GM21360 (cell line): Measurements from ENCODE around the gene C1QC.

Source experiments
- ATAC-seq: cut with Tn5 transposase; IDR thresholded peaks from one replicate; pipeline ENCODE4 v1.9.1; 2021; ENCODE audit warnings: mild to moderate bottlenecking, moderate library complexity; ENCODE audit not compliant: unreplicated experiment

Gene C1QC

DNA sequence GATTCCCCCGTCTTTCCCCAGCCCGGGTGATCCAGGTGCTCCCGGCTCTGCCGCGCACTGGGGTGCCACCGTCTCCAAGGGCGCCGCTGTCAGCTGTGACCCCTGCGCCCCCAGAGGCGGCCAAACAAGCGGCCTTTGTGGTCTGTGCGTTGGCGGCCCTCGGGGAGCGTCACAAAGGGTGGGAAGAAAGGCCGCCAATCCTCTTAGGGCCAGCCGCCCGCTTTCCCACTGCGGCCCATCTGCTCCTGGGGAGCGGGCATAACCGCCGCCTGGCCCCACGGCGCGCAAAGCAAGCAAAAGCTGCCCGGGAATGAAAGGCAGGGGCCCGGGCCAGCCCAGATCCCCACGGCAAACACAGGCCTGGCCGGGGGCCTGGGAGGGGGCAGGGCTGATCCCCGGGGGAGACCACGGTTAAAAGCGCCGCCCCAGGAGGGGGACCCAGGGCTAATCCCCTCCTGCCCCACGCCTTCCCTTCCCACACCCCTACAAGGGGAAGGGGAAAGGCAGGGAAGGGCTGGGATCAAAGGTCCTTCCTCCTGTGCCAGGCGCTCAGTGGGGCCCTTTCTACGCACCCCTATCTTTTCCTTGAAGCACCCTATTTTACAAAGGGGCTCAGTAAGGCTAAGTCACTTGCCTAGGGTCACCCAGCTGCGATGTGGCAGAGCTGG is 33.6 kb downstream of the C1QC start:
- ATAC-seq, result no peak

DNA sequence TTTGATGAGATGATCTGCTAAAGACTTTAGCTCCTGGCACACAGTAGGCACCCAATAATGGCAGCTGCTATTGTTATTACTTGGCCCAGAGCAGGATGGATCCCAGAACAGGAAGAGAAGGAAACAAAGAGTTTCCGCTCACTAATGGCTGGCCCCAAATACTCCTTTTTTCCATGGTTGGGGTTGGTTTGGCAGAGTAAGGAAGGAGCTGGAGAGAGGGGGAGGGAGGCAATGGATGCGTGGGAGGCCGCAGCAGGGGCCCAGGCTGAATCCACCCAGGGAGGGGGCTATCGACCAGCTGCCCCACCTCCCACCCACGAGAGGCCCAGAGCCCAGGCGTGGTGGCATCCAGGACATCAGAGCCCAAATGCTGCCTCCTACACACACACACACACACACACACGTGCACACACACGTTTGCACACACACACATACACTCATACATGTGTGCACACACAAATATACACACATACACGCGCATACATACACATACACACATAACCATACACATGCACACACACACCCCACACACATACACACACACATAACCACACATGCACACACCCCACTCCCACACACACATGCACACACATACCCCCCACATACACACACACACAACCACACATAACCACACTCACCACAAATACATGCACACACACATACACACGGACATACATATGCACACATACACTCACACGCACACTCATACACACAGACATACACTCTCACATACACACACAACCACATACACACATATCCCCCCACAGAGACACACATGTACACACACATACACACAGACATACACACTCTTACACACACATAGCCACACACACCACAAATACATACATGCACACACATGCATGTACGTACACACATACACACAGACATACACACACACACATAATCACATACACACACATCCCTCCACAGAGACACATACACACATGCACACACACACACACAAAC is 34.8 kb downstream of the C1QC start:
- ATAC-seq, result no peak

DNA sequence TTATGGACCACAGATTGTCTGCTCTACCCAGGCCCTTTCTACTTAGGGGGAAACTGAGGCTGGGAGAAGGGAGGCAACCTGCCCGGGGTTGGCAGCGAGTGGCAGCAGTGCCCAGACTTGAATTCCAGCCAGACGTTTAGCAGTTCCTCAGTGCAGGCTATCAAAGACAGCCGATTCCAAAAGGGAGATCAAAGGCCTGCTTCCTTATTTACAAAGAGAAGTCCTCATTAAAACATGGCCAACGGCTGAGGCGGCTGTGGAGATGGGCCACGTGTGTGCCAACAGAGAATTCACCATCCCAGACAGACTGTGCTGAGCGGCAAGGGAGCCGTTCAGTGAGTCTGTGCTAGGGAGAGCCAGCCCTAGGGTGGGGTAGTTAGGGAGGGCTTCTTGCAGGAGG is 37.3 kb downstream of the C1QC start:
- ATAC-seq, result no peak

DNA sequence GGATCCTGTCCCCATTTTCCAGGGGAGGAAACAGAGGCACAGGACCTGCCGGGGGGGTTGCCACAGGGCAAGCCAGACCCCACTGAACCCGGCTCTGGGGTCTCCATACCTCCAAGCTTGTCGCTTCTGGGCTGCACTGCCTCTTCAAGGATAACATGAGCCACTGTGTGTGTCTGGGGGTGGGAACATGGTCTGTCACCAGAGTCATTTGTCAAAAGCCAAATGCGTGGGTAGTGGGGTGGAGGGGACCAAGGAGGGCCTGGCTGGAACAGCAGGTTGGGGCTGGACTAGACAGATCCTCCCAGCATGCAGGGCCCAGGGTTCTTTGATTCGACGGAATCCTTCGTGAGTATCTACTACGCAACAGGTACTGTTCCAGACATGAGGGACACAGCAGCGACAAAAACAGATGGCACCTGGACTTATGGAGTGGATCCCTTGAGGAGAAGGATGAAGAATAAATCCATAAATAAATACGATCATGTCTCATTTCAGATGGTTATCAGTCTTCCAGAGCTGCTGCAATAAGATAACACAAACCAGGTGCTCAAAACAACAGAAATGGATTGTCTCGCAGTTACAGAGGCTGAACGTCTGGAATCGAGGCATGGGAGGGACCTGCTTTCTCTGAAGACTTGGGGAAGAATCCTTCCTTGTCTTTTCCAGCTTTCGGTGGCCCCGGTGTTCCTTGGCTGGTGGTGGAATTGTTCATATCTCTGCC is 38.3 kb downstream of the C1QC start:
- ATAC-seq, result no peak

DNA sequence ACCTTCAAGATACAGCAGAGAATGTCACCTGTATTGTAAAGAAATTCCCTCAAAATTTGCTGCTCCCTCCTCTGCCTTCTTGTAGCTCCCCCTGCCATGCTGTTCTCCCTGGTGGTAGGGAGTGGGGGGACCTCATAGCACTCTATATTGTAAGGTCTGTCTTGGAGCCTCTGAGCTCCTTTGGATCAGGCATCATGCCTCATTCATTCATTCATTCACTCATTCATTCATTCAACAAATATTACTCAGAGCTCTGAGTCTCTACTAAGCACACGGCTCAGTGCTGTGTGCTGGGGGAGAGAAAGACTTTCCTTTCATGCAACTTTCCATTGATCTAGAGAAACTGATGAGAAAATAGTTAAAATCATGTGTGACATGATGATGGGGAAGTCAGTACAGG is 40.1 kb downstream of the C1QC start:
- ATAC-seq, result no peak

DNA sequence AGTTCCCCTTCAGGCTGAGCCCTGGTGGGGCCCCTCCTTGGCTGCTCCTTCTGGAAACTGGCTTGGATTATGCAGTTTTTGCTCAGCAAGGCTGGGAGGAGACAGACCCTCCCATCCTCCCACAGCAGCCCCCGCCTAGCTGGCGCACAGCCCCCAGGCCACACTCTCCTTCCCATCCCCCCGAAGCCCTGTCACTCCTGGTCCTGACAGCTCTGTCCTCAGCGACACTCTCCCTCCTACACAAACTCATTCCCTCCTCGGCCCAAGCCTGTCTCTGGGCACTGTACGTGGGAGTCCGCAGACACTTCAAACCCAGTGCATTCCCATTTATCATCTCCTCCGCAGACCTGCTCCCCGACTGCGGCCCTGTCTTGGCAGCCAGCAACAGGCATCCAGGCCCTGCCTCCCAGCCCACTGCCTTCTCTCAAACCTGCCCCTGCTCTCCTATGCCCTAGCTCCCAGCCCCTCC is 42.2 kb downstream of the C1QC start:
- no peak for ATAC-seq

DNA sequence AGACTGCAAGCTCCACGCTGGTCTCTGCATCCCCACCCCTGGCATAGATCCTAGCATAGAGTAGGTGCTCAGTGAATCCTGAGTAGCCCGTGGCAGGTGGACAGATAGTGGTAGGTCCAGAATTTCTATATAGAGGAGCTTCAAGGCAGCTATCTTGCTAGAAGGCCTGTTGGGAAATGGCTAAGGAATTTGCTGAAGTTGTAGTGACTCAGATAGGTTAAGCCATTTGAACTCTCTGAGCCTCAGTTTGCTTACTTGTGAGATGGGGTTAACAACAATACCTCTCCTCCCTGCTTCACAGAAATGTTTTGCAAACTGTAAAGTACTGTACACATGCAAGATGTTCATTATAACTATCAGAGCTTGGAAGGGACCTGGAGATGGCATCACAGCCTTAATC is 43.8 kb downstream of the C1QC start:
- no peak for ATAC-seq

DNA sequence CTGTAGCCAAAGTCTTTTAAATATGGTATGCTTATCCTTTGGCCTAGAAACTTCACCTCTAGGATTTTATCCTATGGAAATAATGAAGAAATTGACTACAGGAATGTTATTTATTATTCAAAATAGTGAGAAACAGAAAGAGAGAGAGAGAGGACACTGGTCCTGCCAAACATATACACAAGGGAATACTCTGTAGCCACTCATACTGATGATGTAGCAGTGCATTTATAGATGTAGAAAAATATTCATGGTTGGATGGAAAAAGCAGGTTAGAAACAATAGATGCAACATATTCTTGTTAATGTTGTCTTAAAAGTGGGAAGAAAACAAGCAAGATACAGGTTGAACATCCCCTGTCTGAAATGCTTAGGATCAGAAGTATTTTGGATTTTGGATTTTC is 45.0 kb downstream of the C1QC start:
- ATAC-seq, result no peak

DNA sequence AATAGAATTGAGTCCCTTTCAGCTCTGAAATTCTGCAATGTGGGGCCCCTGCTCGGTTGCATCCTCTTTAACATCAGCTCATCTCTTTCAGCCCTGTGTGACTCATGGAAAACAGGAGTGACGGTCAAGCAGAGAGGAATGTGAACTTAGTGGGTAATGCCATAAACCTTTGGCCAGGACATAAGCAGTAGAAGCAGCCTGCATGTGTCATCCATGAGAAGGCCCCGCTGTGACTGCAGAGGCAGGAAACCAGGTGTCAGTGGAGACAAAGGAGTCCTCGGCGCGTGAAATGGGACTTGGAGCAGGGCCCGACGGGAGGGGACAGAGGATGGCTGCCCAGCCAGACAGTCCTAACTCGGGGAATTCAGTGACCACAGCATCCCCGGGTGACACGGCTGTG is 46.1 kb downstream of the C1QC start:
- ATAC-seq, result no peak

DNA sequence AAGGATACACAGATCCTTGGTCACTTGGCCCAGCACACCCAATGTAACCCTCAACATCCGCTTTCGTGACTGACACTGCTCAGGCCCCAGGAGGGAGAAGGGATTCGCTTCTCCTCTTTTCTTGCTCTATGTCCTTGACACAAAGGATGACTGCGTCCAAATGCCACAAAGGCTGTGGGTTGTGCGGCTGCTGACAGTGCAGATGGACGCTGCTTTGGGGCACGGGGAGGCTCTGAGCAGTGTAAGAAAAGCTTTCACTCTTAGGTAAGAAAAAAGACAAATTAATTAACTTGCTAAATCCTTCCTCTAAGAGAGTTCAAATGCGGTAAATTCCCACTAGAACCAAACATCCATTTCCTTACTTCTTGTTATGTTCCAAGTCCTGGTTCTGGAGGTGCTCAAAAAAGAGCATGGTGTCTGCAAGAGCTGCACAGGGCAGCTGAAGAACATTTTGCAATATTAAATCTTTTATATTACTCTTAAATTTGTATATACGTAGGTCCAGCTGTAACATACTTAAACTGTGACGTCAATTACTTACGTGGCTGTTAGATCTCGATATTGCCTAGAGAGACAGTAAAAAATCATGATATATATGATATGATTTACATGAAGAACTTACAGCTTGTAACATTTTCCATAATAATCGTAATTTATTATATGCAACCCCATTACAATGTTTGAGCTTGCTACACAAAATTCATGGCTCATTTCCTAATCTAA is 47.8 kb downstream of the C1QC start:
- no peak for ATAC-seq

DNA sequence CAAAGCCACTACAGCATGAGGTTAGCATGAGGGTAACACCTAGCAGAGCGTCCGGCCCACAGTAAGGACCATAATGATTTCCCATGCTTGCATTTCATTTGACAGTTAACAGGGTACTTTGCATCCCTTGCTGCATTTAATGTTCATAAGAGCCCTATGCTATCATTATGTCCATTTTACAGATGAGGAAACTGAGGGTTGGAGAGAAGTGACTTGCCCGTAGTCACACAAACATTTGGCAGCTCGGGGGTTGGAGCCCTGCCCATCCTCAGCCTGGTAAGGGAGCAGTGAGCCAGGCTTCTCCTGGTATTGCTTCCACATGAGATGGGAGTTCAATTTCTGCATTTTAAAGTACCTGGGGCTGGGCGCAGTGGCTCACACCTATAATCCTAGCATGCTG is 50.7 kb downstream of the C1QC start:
- no peak for ATAC-seq

DNA sequence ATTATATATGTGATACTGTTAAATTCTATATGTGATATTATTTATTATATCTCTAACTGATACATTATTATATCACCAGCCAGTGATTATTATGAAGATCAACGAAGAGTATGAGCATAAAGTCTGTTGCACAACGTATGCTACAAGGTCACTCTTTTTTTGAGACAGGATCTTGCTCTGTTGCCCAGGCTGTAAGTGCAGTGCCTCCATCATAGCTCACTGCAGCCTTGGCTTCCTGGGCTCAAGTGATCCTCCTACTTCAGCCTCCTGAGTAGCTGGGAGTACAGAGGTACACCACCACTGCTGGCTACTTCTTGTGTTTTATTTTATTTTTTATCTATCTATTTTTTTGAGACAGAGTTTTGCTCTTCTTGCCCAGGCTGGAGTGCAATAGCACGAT is 53.2 kb downstream of the C1QC start:
- no peak for ATAC-seq
